ENCODE measurements around the gene SPATA17.

GRCh38 chr1:217896490-217896889 is 265.3 kb downstream of the SPATA17 start:
- TF ChIP-seq CTBP1 (IDR thresholded peaks at IDR 0.05; ENCODE audit: borderline replicate concordance) (no peak), HDGF (IDR thresholded peaks at IDR 0.05; ENCODE audit: borderline replicate concordance) (no peak), L3MBTL2 (conservative IDR thresholded peaks at IDR 0.05) (no peak), BHLHE40 (IDR thresholded peaks at IDR 0.05; ENCODE audit: borderline replicate concordance) (no peak), FOXK2 (IDR thresholded peaks at IDR 0.05) (no peak), TARDBP (IDR thresholded peaks at IDR 0.05) (no peak), ELF4 (IDR thresholded peaks at IDR 0.05) (no peak), NFRKB (IDR thresholded peaks at IDR 0.05) (no peak), FOXM1 (IDR thresholded peaks at IDR 0.05; ENCODE audit: borderline replicate concordance) (no peak), PKNOX1 (IDR thresholded peaks at IDR 0.05) (no peak), SUZ12 (IDR thresholded peaks at IDR 0.05) (no peak), ARNT (IDR thresholded peaks at IDR 0.05) (no peak), SP1 (IDR thresholded peaks at IDR 0.05) (no peak), FOXA1 (IDR thresholded peaks at IDR 0.05) (no peak)
